HepG2 (cell line): Measurements from ENCODE around the gene XXYLT1. TPM values are rescaled to one million over a fixed set of nuclear protein-coding genes. Genes with fewer than 3 reads are reported as not detected.

Experiments used
- BCL3 ChIP-seq: sonication (generic); formaldehyde crosslinking; IDR thresholded peaks from 2 replicates; pipeline ENCODE4 v1.5.1; 2020; ENCODE audit warnings: mild to moderate bottlenecking, missing genetic modification reagents, moderate library complexity
- FOSL2 ChIP-seq: sonication (generic); formaldehyde crosslinking; IDR thresholded peaks from 2 replicates; pipeline ENCODE4 v1.4.0; 2020; ENCODE audit warnings: missing genetic modification reagents
- GATAD2A ChIP-seq: IDR thresholded peaks from 2 replicates; pipeline ENCODE4 v1.6.1; 2016
- JARID2 ChIP-seq: sonication (generic); formaldehyde crosslinking; IDR thresholded peaks from 2 replicates; pipeline ENCODE4 v1.8.1; 2023; ENCODE audit warnings: missing genetic modification reagents, inconsistent platforms; ENCODE audit not compliant: insufficient replicate concordance
- KDM3A ChIP-seq: IDR thresholded peaks from 2 replicates; pipeline ENCODE4 v1.6.1; 2018; ENCODE audit warnings: low read depth, missing compliant biosample characterization
- KLF15 ChIP-seq: sonication (generic); formaldehyde crosslinking; IDR thresholded peaks from 2 replicates; pipeline ENCODE4 v1.8.1; 2023; ENCODE audit warnings: borderline replicate concordance, mild to moderate bottlenecking, inconsistent platforms, missing genetic modification reagents, mixed read lengths
- MEF2D ChIP-seq: sonication (generic); formaldehyde crosslinking; IDR thresholded peaks from 2 replicates; pipeline ENCODE4 v1.5.1; 2020; ENCODE audit warnings: mild to moderate bottlenecking, missing genetic modification reagents
- NFE2L2 ChIP-seq: fragments of 150-350 bp; IDR thresholded peaks from 2 replicates; pipeline ENCODE4 v1.6.1; 2014; ENCODE audit warnings: low read length
- RBM39 ChIP-seq: fragments of 200-400 bp; formaldehyde crosslinking; IDR thresholded peaks from one replicate; pipeline ENCODE4 v1.6.1; 2018; ENCODE audit warnings: antibody characterized with exemption, mild to moderate bottlenecking, low read depth, low read length; ENCODE audit not compliant: poor library complexity, severe bottlenecking
- RFX3 ChIP-seq: IDR thresholded peaks from 2 replicates; pipeline ENCODE4 v1.6.1; 2016; ENCODE audit warnings: missing biosample characterization, missing genetic modification reagents
- SETDB1 ChIP-seq: sonication (generic); formaldehyde crosslinking; IDR thresholded peaks from 2 replicates; pipeline ENCODE4 v1.5.1; 2020; ENCODE audit warnings: missing genetic modification reagents, mild to moderate bottlenecking, borderline replicate concordance
- ZEB1 ChIP-seq: IDR thresholded peaks from 2 replicates; pipeline ENCODE4 v1.6.1; 2012; ENCODE audit warnings: mild to moderate bottlenecking, low read depth, inconsistent platforms; ENCODE audit not compliant: insufficient replicate concordance
- ZMYM4 ChIP-seq: sonication (generic); formaldehyde crosslinking; IDR thresholded peaks from 2 replicates; pipeline ENCODE4 v1.8.1; 2023; ENCODE audit warnings: mild to moderate bottlenecking, missing genetic modification reagents
- ZNF432 ChIP-seq: sonication (generic); formaldehyde crosslinking; IDR thresholded peaks from 2 replicates; pipeline ENCODE4 v1.5.0; 2020; ENCODE audit warnings: missing genetic modification reagents, mild to moderate bottlenecking, borderline replicate concordance
- ZNF556 ChIP-seq: sonication (generic); formaldehyde crosslinking; IDR thresholded peaks from 2 replicates; pipeline ENCODE4 v1.4.0; 2020; ENCODE audit warnings: mild to moderate bottlenecking, missing genetic modification reagents, borderline replicate concordance
- ZNF766 ChIP-seq: sonication (generic); formaldehyde crosslinking; IDR thresholded peaks from 2 replicates; pipeline ENCODE4 v1.5.0; 2020; ENCODE audit warnings: missing genetic modification reagents, borderline replicate concordance
- ZNF780A ChIP-seq: sonication (generic); formaldehyde crosslinking; IDR thresholded peaks from 2 replicates; pipeline ENCODE4 v1.8.0; 2022; ENCODE audit warnings: mild to moderate bottlenecking, missing genetic modification reagents, moderate library complexity
- ZSCAN21 ChIP-seq: sonication (generic); formaldehyde crosslinking; IDR thresholded peaks from 2 replicates; pipeline ENCODE4 v1.8.0; 2022; ENCODE audit warnings: mild to moderate bottlenecking, missing genetic modification reagents, moderate library complexity, borderline replicate concordance
- polyA plus RNA-seq, 8 experiments: library from polyadenylated mRNA; depleted of rRNA in 3 of 8; stranded (reverse) in 7 of 8; unstranded in 1 of 8; fragments of >200 nt; fragmentation: Illumina TruSeq in 4 of 8; extraction: Trizol in 4 of 8; gene quantifications; 2 replicates each; pipeline versions ENCODE4 v1.2.1 to v1.2.3, GENCODE V29; 2011 to 2016; ENCODE audit warnings: low read depth in 4 of 8, missing spikeins in 1 of 8, mixed read lengths in 1 of 8; ENCODE audit not compliant: insufficient read depth in 1 of 8
- total RNA-seq, 5 experiments: library from RNA; depleted of rRNA; stranded (reverse); fragments of >200 nt; fragmentation: Illumina TruSeq; extraction: Trizol; gene quantifications; 2 replicates each; pipeline ENCODE4 v1.2.3, GENCODE V29; 2016; ENCODE audit warnings: low read depth in 1 of 5
- TF ChIP-seq, protein P1 (sequence below): sonication (generic); formaldehyde crosslinking; IDR thresholded peaks from 2 replicates; pipeline ENCODE4 v1.5.1; 2020; ENCODE audit warnings: missing genetic modification reagents, mild to moderate bottlenecking, borderline replicate concordance
- TF ChIP-seq, protein P2 (sequence below): sonication (generic); formaldehyde crosslinking; IDR thresholded peaks from 2 replicates; pipeline ENCODE4; 2020; ENCODE audit warnings: missing genetic modification reagents, mild to moderate bottlenecking, borderline replicate concordance
- TF ChIP-seq, protein P3 (sequence below): sonication (generic); formaldehyde crosslinking; IDR thresholded peaks from 2 replicates; pipeline ENCODE4 v1.4.0; 2020; ENCODE audit warnings: missing genetic modification reagents
- TF ChIP-seq, protein P4 (sequence below): fragments of 450-650 bp; IDR thresholded peaks from 2 replicates; pipeline ENCODE4 v1.6.1; 2016

The XXYLT1 gene
- total and polyA plus RNA-seq, 2 of the 13 experiments (the other 11 are each of a cell fraction or from before 2014, with no cell fraction given): 17.7 to 19.0 TPM

DNA sequence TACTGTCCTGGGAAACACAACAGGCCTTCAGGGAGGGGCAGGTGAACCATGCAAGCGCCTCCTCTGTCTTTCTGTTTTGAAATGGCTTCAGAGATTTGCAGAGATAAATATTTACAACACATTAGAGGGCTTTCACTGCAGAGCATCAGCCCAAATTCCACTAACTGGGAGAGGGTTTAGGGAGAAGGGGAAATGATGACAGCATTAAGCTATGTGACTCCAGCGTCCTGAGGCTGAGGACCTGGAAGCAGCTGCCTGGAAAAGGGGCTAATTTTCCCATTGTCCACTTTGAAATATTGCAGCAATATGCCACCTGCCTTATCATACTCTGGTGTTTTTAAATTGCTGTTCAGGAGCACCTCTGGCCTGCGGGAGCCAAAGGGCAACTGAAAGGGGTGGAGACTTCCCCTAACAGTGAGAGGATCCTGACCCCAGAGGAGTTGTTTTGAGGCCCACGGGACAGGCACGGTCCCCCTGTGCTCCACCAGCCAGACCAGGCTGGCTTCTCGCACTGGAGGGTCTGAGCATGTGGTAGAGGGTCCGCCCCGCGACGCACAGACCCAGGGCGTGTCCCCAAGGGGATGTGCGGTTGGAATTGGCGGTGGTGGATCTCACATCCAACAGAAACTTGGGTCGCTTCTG is 110.6 kb downstream of the XXYLT1 start (continued):
- TF ChIP-seq, protein P1, sequence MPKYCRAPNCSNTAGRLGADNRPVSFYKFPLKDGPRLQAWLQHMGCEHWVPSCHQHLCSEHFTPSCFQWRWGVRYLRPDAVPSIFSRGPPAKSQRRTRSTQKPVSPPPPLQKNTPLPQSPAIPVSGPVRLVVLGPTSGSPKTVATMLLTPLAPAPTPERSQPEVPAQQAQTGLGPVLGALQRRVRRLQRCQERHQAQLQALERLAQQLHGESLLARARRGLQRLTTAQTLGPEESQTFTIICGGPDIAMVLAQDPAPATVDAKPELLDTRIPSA (CRISPR knock-in tag): no peak
- TF ChIP-seq, protein P2, sequence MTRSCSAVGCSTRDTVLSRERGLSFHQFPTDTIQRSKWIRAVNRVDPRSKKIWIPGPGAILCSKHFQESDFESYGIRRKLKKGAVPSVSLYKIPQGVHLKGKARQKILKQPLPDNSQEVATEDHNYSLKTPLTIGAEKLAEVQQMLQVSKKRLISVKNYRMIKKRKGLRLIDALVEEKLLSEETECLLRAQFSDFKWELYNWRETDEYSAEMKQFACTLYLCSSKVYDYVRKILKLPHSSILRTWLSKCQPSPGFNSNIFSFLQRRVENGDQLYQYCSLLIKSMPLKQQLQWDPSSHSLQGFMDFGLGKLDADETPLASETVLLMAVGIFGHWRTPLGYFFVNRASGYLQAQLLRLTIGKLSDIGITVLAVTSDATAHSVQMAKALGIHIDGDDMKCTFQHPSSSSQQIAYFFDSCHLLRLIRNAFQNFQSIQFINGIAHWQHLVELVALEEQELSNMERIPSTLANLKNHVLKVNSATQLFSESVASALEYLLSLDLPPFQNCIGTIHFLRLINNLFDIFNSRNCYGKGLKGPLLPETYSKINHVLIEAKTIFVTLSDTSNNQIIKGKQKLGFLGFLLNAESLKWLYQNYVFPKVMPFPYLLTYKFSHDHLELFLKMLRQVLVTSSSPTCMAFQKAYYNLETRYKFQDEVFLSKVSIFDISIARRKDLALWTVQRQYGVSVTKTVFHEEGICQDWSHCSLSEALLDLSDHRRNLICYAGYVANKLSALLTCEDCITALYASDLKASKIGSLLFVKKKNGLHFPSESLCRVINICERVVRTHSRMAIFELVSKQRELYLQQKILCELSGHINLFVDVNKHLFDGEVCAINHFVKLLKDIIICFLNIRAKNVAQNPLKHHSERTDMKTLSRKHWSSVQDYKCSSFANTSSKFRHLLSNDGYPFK: no peak
- TF ChIP-seq RFX3 (CRISPR knock-in tag) (no peak), GATAD2A (peak; percentile 85), FOSL2 (CRISPR knock-in tag) (peak; percentile 82), ZNF766 (CRISPR knock-in tag) (no peak), NFE2L2 (no peak), ZEB1 (peak; percentile 73), KLF15 (no peak), ZNF556 (CRISPR knock-in tag) (0 out of 2 replicates have a peak, but pooled peaks have one; percentile 28), KDM3A (no peak), JARID2 (CRISPR knock-in tag) (no peak), MEF2D (CRISPR knock-in tag) (peak; percentile 36; the same call in 1 of the 2 replicates), ZMYM4 (CRISPR knock-in tag) (no peak; the same call in 1 of the 2 replicates), ZNF432 (CRISPR knock-in tag) (no peak), ZNF780A (CRISPR knock-in tag) (no peak), BCL3 (CRISPR knock-in tag) (peak; percentile 64; the same call in 1 of the 2 replicates), ZSCAN21 (no peak), RBM39 (no peak), SETDB1 (CRISPR knock-in tag) (no peak)
- TF ChIP-seq, protein P3, sequence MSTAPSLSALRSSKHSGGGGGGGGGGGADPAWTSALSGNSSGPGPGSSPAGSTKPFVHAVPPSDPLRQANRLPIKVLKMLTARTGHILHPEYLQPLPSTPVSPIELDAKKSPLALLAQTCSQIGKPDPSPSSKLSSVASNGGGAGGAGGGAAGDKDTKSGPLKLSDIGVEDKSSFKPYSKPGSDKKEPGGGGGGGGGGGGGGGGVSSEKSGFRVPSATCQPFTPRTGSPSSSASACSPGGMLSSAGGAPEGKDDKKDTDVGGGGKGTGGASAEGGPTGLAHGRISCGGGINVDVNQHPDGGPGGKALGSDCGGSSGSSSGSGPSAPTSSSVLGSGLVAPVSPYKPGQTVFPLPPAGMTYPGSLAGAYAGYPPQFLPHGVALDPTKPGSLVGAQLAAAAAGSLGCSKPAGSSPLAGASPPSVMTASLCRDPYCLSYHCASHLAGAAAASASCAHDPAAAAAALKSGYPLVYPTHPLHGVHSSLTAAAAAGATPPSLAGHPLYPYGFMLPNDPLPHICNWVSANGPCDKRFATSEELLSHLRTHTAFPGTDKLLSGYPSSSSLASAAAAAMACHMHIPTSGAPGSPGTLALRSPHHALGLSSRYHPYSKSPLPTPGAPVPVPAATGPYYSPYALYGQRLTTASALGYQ: peak; percentile 90
- TF ChIP-seq, protein P4, sequence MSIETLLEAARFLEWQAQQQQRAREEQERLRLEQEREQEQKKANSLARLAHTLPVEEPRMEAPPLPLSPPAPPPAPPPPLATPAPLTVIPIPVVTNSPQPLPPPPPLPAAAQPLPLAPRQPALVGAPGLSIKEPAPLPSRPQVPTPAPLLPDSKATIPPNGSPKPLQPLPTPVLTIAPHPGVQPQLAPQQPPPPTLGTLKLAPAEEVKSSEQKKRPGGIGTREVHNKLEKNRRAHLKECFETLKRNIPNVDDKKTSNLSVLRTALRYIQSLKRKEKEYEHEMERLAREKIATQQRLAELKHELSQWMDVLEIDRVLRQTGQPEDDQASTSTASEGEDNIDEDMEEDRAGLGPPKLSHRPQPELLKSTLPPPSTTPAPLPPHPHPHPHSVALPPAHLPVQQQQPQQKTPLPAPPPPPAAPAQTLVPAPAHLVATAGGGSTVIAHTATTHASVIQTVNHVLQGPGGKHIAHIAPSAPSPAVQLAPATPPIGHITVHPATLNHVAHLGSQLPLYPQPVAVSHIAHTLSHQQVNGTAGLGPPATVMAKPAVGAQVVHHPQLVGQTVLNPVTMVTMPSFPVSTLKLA: no peak
